Activated naive CD8-positive, alpha-beta T cell treated with anti-CD3 and anti-CD28 coated beads, Interleukin-2, amount 50 U/mL, for 24 hours (primary cell): ENCODE measurements around the gene CTIF.
"Not testable (repeated sequence)": the region's sequence is repeated elsewhere in the genome, so short reads cannot be mapped to it uniquely, and the experiment has no call there.

ENCODE experiments used
- ATAC-seq: fragments of 150-1000 bp; cut with Tn5 transposase; one replicate; pipeline ENCODE4 v1.10.0; 2021
- DNase-seq: peaks from one replicate; pipeline ENCODE4 v3.0.0; 2021
- H3K27ac Mint-ChIP-seq: one replicate; pipeline ENCODE4 v1.8.0; 2021; ENCODE audit warnings: mild to moderate bottlenecking, mixed read lengths
- H3K27me3 Mint-ChIP-seq: one replicate; pipeline ENCODE4 v1.8.0; 2021; ENCODE audit warnings: mixed read lengths
- H3K36me3 Mint-ChIP-seq: one replicate; pipeline ENCODE4 v1.8.0; 2021; ENCODE audit warnings: low read depth, mixed read lengths
- H3K4me1 Mint-ChIP-seq: one replicate; pipeline ENCODE4 v1.8.0; 2021; ENCODE audit warnings: mixed read lengths
- H3K4me3 Mint-ChIP-seq: one replicate; pipeline ENCODE4 v1.8.0; 2021; ENCODE audit warnings: mild to moderate bottlenecking, moderate library complexity, mixed read lengths
- H3K9me3 Mint-ChIP-seq: one replicate; pipeline ENCODE4 v1.8.0; 2021; ENCODE audit warnings: mixed read lengths

Gene CTIF

DNA sequence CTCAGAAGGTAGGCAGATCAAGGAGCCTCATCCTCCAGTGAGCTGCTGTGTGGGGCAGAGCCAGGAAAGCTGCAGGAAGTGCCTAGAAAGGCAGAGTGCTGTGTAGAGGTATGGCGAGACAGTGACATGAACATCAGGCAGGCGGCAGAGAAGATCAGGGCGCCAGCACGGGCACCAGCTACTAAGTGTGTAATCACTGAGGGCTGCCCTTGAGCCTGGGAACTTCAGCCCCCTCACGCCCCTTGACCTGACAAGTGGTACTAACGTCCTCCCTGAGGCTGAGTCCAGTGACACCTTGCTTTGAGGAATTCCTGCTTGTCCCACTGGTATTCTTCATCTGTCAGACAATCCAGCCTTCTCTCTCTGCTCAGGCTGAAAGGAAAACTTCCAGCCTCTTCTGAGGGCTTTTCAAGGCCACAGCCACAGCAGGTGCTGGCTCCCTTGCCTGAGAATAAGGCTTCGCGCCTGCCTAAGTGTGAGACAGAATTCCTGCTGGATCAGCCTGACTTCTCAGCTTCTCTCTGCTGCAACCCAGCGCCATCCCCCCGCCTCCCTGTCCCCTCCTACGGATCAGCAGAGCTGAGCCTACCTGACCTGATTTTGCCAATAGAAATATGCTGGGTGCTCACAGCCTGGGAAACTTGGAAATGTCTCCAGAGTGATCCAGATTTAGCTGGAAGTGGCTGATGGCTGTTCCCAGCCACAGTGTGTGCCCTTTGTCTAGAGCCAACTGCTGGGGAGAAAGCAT is 263.9 kb downstream of the CTIF start:
- Mint-ChIP-seq H3K9me3 (no peaks in the 10 kb centered on the region), H3K4me3 (no peak overlapping the region), H3K36me3 (no peaks in the 10 kb centered on the region), H3K27ac (peak overlapping the region; percentile 91), H3K27me3 (no peaks in the 10 kb centered on the region), H3K4me1 (peaks cover 87% of the 10 kb centered on the region)
- DNase-seq = no peak
- no peak for ATAC-seq

DNA sequence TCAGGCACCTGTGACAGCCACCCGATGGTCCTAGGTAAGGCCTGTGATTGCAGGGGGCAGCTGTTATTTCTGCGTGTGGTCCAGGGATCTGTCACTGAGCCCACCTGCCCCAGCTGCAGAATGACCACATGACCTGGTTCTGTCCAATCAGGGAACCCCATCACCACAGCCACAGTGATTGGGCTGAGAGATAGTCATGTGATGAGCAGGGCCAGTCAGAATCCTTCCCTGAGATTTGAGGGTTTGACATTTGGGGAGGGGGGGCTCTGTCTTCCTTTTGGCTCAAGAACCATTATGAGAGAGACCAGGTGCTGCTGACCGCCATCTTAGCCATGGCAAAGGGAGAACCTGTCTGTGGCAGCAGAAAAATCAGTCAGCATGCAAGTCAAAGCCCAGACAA is 264.7 kb downstream of the CTIF start:
- no peak for DNase-seq
- no peak for ATAC-seq
- Mint-ChIP-seq H3K36me3 (no peaks in the 10 kb centered on the region), H3K27me3 (no peaks in the 10 kb centered on the region), H3K27ac (peak overlapping the region; percentile 91), H3K4me3 (no peak overlapping the region), H3K9me3 (no peaks in the 10 kb centered on the region), H3K4me1 (peaks cover 87% of the 10 kb centered on the region)

- H3K4me3 Mint-ChIP-seq = no peak overlapping the region
- H3K36me3 Mint-ChIP-seq = no peaks in the 10 kb centered on the region
- peak overlapping the region; percentile 91 for H3K27ac Mint-ChIP-seq
- peaks cover 84% of the 10 kb centered on the region for H3K4me1 Mint-ChIP-seq
- no peaks in the 10 kb centered on the region for H3K27me3 Mint-ChIP-seq
- no peak for DNase-seq
- no peak for ATAC-seq
- H3K9me3 Mint-ChIP-seq = no peaks in the 10 kb centered on the region
Measured at GRCh38 chr18:48803951-48804855, 265.4 kb downstream of the CTIF start.

DNA sequence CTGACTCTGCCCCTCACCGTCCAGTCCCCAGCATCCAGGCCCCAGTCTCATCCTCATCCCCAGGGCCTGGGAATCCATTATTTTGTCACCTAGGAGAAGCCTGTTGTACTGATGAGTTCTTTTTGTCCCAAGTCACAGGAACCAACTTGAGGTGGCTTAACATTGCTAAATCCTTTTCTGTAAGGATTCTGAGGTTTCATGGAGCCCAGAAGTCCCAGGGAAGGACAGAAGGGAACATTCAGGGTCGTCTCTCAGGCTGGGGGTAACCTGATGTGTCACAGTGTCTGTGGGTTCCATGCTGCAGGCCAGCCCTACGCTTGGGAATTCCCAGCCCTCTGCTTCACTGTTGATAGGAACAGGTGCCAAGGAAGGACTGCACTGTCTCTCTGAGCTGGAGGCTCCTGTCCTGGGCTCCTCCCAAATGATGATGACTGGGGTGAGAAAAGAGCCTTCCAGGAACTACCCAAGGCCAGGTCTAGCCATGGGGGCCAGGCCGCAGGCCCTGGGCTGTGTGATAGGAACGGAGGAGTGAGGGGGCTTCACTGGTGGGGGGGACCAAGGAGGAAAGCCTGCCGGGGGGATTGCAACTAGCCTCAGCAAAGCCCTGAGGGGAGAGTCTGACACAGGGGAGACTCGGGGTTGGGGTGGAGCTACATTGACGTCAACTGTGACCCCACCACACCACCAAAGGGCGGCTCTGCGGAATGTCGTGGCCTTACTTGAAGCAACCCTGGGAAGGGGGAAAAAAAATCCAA is 266.2 kb downstream of the CTIF start:
- no peak overlapping the region for H3K4me3 Mint-ChIP-seq
- DNase-seq = no peak
- H3K36me3 Mint-ChIP-seq = no peaks in the 10 kb centered on the region
- no peaks in the 10 kb centered on the region for H3K9me3 Mint-ChIP-seq
- no peaks in the 10 kb centered on the region for H3K27me3 Mint-ChIP-seq
- no peak for ATAC-seq
- H3K4me1 Mint-ChIP-seq = peaks cover 78% of the 10 kb centered on the region
- peak overlapping the region; percentile 75 for H3K27ac Mint-ChIP-seq

DNA sequence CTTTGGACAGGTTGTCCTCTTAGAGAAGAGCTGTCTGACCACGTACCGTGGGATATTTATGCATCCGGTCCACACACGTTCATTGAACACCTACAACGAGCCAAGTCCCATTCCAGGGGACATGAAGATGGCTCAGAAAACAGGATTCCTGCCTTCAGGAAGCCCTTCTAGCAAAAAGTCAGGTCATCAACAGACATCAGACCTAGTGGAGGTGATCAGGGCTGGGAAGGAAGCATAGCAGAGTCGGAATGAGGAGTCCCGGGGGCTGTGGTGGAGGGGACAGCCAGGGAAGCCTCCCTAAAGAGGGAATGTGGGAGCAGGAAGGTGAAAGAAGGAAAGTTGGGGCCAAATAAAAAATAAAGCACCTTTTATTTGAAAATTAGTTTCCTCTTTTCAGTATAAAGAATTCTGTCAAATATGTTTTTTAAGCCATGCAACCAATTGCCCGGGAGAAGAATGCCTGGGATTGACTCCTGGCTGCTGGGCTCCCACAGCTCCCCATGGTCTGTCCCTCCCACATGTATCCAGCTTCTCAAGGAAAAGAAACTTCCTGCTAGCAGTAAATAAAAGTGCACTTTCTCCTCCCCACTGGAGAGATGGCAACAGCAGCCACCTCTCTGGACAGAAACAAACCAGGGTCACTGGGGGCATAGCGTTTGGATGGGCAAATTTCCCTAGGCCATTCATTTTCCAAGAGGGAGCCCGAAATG is 267.1 kb downstream of the CTIF start:
- no peaks in the 10 kb centered on the region for H3K36me3 Mint-ChIP-seq
- peaks cover 71% of the 10 kb centered on the region for H3K4me1 Mint-ChIP-seq
- ATAC-seq (no peak), DNase-seq (no peak)
- no peaks in the 10 kb centered on the region for H3K27me3 Mint-ChIP-seq
- no peaks in the 10 kb centered on the region for H3K9me3 Mint-ChIP-seq
- peak overlapping the region; percentile 75 for H3K27ac Mint-ChIP-seq
- H3K4me3 Mint-ChIP-seq = no peak overlapping the region

DNA sequence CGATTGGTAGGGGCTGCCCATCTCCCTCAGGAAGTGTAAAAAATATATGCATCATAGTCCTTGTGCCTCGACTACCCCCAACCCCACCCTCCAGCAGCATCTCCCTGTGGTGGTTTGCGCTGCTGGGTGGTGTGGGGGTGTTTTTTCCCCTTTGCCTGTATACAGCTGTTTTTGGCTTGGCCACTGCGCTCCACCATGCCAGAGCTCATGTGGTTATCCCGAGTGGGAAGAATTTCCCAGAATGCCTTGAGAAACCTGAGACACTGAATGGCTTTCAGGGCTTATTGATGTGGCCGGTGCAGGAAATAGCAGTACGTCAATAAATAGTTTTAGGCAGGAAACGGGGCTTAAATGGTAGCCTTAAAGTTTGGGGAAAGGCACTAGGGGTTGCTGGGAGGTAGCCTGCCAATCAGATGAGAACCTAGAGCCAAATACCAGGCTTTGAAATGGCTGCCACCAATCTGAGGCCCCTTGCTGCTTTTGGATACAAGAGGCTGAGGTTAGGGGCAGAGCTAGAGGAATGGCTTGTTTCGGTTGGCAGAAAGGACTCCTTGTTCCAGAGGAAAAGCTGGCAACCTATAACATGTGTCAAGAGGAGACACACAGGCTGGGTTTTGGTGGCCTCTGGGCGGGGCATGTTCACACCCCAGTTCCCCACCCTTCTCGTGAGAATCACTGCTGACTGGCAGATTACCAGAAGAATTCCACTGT is 267.9 kb downstream of the CTIF start:
- peaks cover 63% of the 10 kb centered on the region for H3K4me1 Mint-ChIP-seq
- H3K27ac Mint-ChIP-seq = peak overlapping the region; percentile 69
- no peak for DNase-seq
- no peaks in the 10 kb centered on the region for H3K36me3 Mint-ChIP-seq
- peak; percentile 78 for ATAC-seq
- H3K4me3 Mint-ChIP-seq = no peak overlapping the region
- no peaks in the 10 kb centered on the region for H3K27me3 Mint-ChIP-seq
- no peaks in the 10 kb centered on the region for H3K9me3 Mint-ChIP-seq

- DNase-seq (no peak), ATAC-seq (no peak)
Measured at GRCh38 chr18:48808476-48808875, 269.6 kb downstream of the CTIF start.

DNA sequence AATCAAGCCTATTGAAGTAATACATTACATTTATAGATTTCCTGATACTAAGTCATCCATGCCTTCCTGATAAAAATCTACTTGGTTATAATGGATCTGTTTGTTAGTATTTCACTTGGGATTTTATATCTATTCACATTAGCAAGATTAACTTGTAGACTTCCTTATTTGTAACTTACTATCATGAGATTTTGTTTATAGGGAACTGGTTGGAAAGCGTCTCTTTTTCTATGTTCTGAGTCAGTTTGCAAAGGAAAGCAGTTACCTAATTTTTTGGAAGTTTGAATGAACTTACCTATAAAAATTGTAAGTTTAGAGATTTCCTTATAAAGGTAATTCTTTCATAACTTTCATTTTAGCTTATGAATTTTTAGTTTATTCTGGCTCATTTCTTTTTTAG is 270.5 kb downstream of the CTIF start:
- H3K27me3 Mint-ChIP-seq = no peaks in the 10 kb centered on the region
- ATAC-seq (no peak), DNase-seq (no peak)
- H3K4me1 Mint-ChIP-seq = peaks cover 59% of the 10 kb centered on the region
- H3K4me3 Mint-ChIP-seq = no peak overlapping the region
- H3K27ac Mint-ChIP-seq = no peak overlapping the region
- H3K36me3 Mint-ChIP-seq = no peaks in the 10 kb centered on the region
- no peaks in the 10 kb centered on the region for H3K9me3 Mint-ChIP-seq

More at GRCh38 chr18:48808476-48808875, 269.6 kb downstream of the CTIF start:
- H3K9me3 Mint-ChIP-seq = no peaks in the 10 kb centered on the region
- H3K27ac Mint-ChIP-seq = no peak overlapping the region
- no peaks in the 10 kb centered on the region for H3K36me3 Mint-ChIP-seq
- peaks cover 59% of the 10 kb centered on the region for H3K4me1 Mint-ChIP-seq
- no peaks in the 10 kb centered on the region for H3K27me3 Mint-ChIP-seq
- H3K4me3 Mint-ChIP-seq = no peak overlapping the region

DNA sequence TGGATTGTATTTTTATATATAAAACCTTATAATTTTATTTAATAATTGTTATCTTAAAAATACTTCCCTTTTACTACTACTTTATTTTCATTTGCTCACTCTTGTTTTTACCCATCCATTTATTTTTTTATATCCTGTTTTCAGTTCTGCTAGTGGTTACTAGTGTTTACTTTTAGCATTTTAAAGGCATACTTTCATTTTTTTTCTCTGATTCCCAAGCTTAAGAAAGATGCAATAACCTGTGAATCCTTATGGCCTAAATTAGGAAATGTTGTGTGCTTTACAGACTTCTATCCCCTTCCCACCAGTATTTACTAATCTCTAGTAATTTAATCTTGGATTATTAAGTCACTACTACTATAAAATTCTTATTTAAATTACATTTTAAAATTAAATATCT is 272.0 kb downstream of the CTIF start:
- H3K27ac Mint-ChIP-seq = no peak overlapping the region
- DNase-seq (no peak), ATAC-seq (no peak)
- no peaks in the 10 kb centered on the region for H3K9me3 Mint-ChIP-seq
- H3K27me3 Mint-ChIP-seq = no peaks in the 10 kb centered on the region
- peaks cover 60% of the 10 kb centered on the region for H3K4me1 Mint-ChIP-seq
- H3K4me3 Mint-ChIP-seq = no peak overlapping the region
- H3K36me3 Mint-ChIP-seq = no peaks in the 10 kb centered on the region

DNA sequence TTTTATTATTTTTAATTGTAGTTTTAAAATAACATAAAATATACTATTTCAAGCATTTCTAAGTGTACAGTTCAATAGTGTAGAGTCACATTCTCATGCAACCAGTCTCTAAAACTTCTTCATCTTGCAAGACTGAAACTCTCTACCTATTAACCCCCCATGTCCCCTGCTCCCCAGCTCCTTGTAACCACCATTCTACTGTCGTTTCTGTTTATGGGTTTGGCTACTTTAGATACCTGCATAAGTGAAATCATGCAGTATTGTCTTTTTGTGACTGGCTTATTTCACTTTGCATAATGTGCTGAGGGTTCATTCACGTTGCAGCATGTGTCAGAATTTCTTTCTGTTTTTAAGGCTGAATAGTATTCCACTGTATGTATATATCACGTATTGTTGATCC is 272.6 kb downstream of the CTIF start:
- no peak overlapping the region for H3K27ac Mint-ChIP-seq

GRCh38 chr18:48811977-48812451 is 273.2 kb downstream of the CTIF start:
- peaks cover 60% of the 10 kb centered on the region for H3K4me1 Mint-ChIP-seq
- ATAC-seq, H3K9me3 Mint-ChIP-seq, H3K27me3 Mint-ChIP-seq, H3K36me3 Mint-ChIP-seq, DNase-seq, H3K27ac Mint-ChIP-seq, H3K4me3 Mint-ChIP-seq: not testable (repeated sequence)

More for the DNA sequence above, 272.6 kb downstream of the CTIF start:
- Mint-ChIP-seq H3K9me3 (no peaks in the 10 kb centered on the region), H3K27me3 (no peaks in the 10 kb centered on the region), H3K36me3 (peaks cover under 1% of the 10 kb centered on the region), H3K4me1 (peaks cover 62% of the 10 kb centered on the region), H3K4me3 (no peak overlapping the region)
- DNase-seq (no peak), ATAC-seq (no peak)

DNA sequence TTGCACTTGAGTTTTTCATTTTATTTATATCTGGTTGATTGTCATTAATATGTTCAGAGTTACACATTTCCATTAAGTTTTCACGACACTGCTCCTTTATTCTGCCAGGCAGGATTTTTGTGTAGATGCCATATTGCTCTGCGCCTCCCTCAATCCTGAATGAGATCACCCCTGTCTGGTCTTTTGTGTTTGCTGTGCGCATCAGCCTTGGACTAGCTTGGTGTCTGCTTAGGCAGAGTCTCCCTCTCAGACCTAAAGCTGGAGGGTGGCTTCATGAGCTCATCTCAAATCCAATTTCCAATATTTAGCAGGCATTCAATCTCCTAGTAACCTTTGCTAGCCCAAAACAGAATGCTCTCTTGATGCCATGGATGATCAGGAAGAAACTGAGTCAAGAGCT is 274.5 kb downstream of the CTIF start:
- H3K4me3 Mint-ChIP-seq = no peak overlapping the region

GRCh38 chr18:48813833-48814489 is 275.1 kb downstream of the CTIF start:
- H3K4me3 Mint-ChIP-seq = peak overlapping the region; percentile 5
- peaks cover 50% of the 10 kb centered on the region for H3K4me1 Mint-ChIP-seq
- H3K27ac Mint-ChIP-seq = peak overlapping the region; percentile 84
- no peaks in the 10 kb centered on the region for H3K9me3 Mint-ChIP-seq
- H3K27me3 Mint-ChIP-seq = no peaks in the 10 kb centered on the region
- DNase-seq (peak; percentile 10), ATAC-seq (peak; percentile 16)
- peaks cover 5% of the 10 kb centered on the region for H3K36me3 Mint-ChIP-seq

More for the DNA sequence above, 274.5 kb downstream of the CTIF start:
- Mint-ChIP-seq H3K9me3 (no peaks in the 10 kb centered on the region), H3K27me3 (no peaks in the 10 kb centered on the region), H3K27ac (peak overlapping the region; percentile 84), H3K4me1 (peaks cover 51% of the 10 kb centered on the region), H3K36me3 (peaks cover 3% of the 10 kb centered on the region)
- ATAC-seq (no peak), DNase-seq (peak; percentile 1)
